CD4-positive, alpha-beta T cell (primary cell): Measurements from ENCODE around the gene MEIG1. TPM values are rescaled to one million over a fixed set of nuclear protein-coding genes. Genes with fewer than 3 reads are reported as not detected.
"Not testable (repeated sequence)": the region's sequence is repeated elsewhere in the genome, so short reads cannot be mapped to it uniquely, and the experiment has no call there.

ENCODE experiments used
- ATAC-seq: fragments of 200-7000 bp; cut with Tn5 transposase; one replicate; pipeline ENCODE4 v1.10.0; 2022; ENCODE audit warnings: mild to moderate bottlenecking; ENCODE audit not compliant: poor library complexity
- CTCF ChIA-PET: fragments of 350-600 bp; sonication (Branson Sonifier 250); formaldehyde crosslinking; loops from one replicate; lab custom pipeline; 2021; ENCODE audit warnings: antibody characterized with exemption, inconsistent platforms; lab: Charles Lee
- POLR2A ChIA-PET: fragments of 350-600 bp; sonication (Branson Sonifier 250); formaldehyde crosslinking; loops from one replicate; lab custom pipeline; 2021; ENCODE audit warnings: antibody characterized with exemption, inconsistent platforms; lab: Charles Lee
- DNase-seq, 14 experiments: peaks; one replicate each; pipeline ENCODE4 v3.0.0-alpha.2; 2013 to 2020; ENCODE audit warnings: mixed read lengths in 2 of 14
- H3K27ac ChIP-seq, 2 donors: one replicate each; pipeline versions ENCODE4 v1.5.1 to v1.7.0; 2013; ENCODE audit warnings: low read length in 2 of 2, low read depth in 1 of 2, mild to moderate bottlenecking in 1 of 2
- H3K27me3 ChIP-seq, 2 experiments: 1 replicate in 1 of 2; 2 replicates in 1 of 2; pipeline versions ENCODE4 v1.6.1 to v1.7.0; 2013; ENCODE audit warnings: low read length in 2 of 2, control low read depth in 1 of 2, mild to moderate bottlenecking in 1 of 2, moderate library complexity in 1 of 2; ENCODE audit not compliant: insufficient read depth in 2 of 2, control insufficient read depth in 1 of 2
- H3K36me3 ChIP-seq: one replicate; pipeline ENCODE4 v1.6.1; 2013; ENCODE audit warnings: low read length, control low read depth; ENCODE audit not compliant: insufficient read depth
- H3K4me1 ChIP-seq: one replicate; pipeline ENCODE4 v1.6.1; 2013; ENCODE audit warnings: low read length, control low read depth; ENCODE audit not compliant: insufficient read depth
- H3K4me3 ChIP-seq: one replicate; pipeline ENCODE4 v1.5.1; 2013; ENCODE audit warnings: mild to moderate bottlenecking, low read length, moderate library complexity
- H3K9me3 ChIP-seq, 2 experiments: 1 replicate in 1 of 2; 2 replicates in 1 of 2; pipeline versions ENCODE4 v1.6.1 to v1.7.0; 2013; ENCODE audit warnings: low read length in 2 of 2, mild to moderate bottlenecking in 2 of 2, control low read depth in 1 of 2, moderate library complexity in 1 of 2; ENCODE audit not compliant: control insufficient read depth in 1 of 2, insufficient read depth in 1 of 2
- H3K27ac Mint-ChIP-seq: one replicate; pipeline ENCODE4 v1.8.0; 2020; ENCODE audit warnings: mixed read lengths
- H3K27me3 Mint-ChIP-seq: one replicate; pipeline ENCODE4 v1.8.0; 2021; ENCODE audit warnings: mixed read lengths
- H3K36me3 Mint-ChIP-seq: one replicate; pipeline ENCODE4 v1.8.0; 2021; ENCODE audit warnings: low read depth, mixed read lengths
- H3K4me1 Mint-ChIP-seq: one replicate; pipeline ENCODE4 v1.8.0; 2021; ENCODE audit warnings: low read depth, mixed read lengths
- H3K4me3 Mint-ChIP-seq: one replicate; pipeline ENCODE4 v1.8.0; 2020; ENCODE audit warnings: mild to moderate bottlenecking, mixed read lengths
- H3K9me3 Mint-ChIP-seq: one replicate; pipeline ENCODE4 v1.8.0; 2020; ENCODE audit warnings: mixed read lengths
- intact Hi-C, 2 experiments: fragments of 100-400 bp; cut with DNase I in 1 of 2; cut with micrococcal nuclease in 1 of 2; formaldehyde crosslinking; loops; one replicate each; pipeline versions ENCODE4 v1.15.1 to v1.9.0; 2023 to 2025; cut with DNase I, micrococcal nuclease
- total RNA-seq, 174 experiments: library from RNA in 2 of 174; stranded (reverse) in 2 of 174; gene quantifications; one replicate each; pipeline ENCODE4 v1.2.3 and lab custom pipeline; 2021 to 2026
- TF ChIP-seq, protein P1 (sequence below): fragments of 200-600 bp; IDR thresholded peaks from one replicate; pipeline ENCODE4 v1.8.0; 2022; ENCODE audit warnings: antibody characterized with exemption, mild to moderate bottlenecking

Gene MEIG1
- total RNA-seq, 2 experiments from 2014 or later: not detected

DNA sequence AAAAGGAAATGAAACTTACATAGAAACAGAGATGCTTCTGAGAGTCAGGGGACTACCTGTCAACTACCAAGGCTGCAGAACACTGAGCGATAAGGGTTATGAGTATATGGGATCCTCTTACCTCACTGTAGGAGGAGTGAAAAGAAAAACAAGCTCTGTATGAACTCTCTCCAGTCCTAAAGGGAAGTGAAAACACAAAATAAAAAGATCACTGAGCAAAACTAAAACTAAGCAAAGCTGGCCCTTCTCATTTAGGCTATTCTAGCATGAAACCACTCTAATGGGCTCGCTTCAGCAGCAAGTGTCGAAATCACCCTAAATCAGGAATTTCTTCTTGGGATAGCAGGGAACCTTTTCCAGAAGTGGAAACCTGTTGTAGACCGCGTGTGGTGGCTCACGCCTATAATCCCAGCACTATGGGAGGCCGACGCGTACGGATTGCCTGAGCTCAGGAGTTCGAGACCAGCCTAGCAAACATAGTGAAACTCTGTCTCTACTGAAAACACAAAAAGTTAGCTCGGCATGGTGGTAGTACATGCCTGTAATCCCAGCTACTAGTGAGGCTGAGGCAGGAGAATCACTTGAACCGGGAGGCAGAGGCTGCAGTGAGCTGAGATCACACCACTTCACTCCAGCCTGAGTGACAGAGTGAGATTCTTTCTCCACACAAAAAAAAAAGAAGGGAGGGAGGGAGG lies 32.3 kb upstream of the MEIG1 start:
- Mint-ChIP-seq H3K4me3 (no peak overlapping the region), H3K27ac (no peak overlapping the region), H3K36me3 (peaks cover 93% of the 10 kb centered on the region), H3K27me3 (no peaks in the 10 kb centered on the region), H3K4me1 (no peaks in the 10 kb centered on the region), H3K9me3 (no peaks in the 10 kb centered on the region)
- Histone ChIP-seq H3K36me3 (peaks cover 75% of the 10 kb centered on the region), H3K9me3 (no peaks in the 10 kb centered on the region), H3K27ac (no peak overlapping the region), H3K27me3 (no peaks in the 10 kb centered on the region), H3K4me3 (no peak overlapping the region), H3K4me1 (no peaks in the 10 kb centered on the region)
- ATAC-seq (no peak), DNase-seq (no peak)
- TF ChIP-seq, protein P1, sequence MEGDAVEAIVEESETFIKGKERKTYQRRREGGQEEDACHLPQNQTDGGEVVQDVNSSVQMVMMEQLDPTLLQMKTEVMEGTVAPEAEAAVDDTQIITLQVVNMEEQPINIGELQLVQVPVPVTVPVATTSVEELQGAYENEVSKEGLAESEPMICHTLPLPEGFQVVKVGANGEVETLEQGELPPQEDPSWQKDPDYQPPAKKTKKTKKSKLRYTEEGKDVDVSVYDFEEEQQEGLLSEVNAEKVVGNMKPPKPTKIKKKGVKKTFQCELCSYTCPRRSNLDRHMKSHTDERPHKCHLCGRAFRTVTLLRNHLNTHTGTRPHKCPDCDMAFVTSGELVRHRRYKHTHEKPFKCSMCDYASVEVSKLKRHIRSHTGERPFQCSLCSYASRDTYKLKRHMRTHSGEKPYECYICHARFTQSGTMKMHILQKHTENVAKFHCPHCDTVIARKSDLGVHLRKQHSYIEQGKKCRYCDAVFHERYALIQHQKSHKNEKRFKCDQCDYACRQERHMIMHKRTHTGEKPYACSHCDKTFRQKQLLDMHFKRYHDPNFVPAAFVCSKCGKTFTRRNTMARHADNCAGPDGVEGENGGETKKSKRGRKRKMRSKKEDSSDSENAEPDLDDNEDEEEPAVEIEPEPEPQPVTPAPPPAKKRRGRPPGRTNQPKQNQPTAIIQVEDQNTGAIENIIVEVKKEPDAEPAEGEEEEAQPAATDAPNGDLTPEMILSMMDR: no peak
- ChIA-PET POLR2A (no interaction called here), CTCF (no interaction called here)
- intact Hi-C loops: no loop called here

DNA sequence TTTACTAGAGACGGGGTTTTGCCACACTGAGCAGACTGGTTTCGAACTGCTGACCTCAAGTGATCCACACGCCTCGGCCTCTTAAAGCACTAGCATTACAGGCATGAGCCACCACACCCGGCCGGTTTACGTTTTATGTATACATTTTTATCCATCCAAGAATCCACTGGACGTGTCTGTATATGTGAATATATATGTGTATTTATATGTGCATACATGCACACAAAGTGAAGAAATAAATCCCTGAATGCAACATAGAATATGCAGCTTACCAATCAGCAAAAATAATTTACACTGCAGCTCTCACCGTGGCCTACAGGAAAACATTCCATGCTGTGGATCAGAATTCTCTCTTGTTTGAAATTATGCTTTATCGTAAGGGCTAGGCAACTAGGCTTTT lies 28.6 kb upstream of the MEIG1 start:
- Mint-ChIP-seq H3K27ac (no peak overlapping the region), H3K4me3 (no peak overlapping the region), H3K9me3 (no peaks in the 10 kb centered on the region), H3K27me3 (no peaks in the 10 kb centered on the region), H3K36me3 (peaks cover 93% of the 10 kb centered on the region), H3K4me1 (no peaks in the 10 kb centered on the region)
- ChIA-PET CTCF (no interaction called here), POLR2A (no interaction called here)
- Histone ChIP-seq H3K27me3 (no peaks in the 10 kb centered on the region), H3K27ac (no peak overlapping the region), H3K9me3 (no peaks in the 10 kb centered on the region), H3K36me3 (peaks cover 87% of the 10 kb centered on the region), H3K4me1 (no peaks in the 10 kb centered on the region), H3K4me3 (no peak overlapping the region)
- DNase-seq (no peak), ATAC-seq (no peak)
- TF ChIP-seq, protein P1: no peak
- intact Hi-C loops: no loop called here

DNA sequence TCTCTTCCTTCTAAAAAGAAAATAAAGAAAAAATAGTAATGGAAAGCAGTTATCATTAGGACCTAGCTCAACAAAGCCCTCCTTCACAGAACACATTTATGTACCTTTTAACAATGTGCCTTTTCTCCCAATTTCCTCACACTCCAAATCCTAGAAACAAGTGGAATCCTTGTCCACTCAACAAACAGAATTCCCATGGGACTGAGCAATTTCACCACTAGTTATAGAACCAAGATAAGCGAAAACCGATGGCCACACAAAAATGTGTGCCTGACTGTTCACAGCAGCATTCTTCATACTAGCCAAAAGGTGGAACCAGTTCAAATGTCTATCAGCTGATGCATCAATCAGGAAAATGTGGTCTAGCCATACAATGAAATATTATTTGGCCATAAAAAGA lies 22.6 kb upstream of the MEIG1 start:
- POLR2A ChIA-PET: no interaction called here
- Mint-ChIP-seq H3K9me3 (no peaks in the 10 kb centered on the region), H3K4me1 (no peaks in the 10 kb centered on the region), H3K4me3 (no peak overlapping the region), H3K27ac (peak overlapping the region; percentile 24), H3K36me3 (peaks cover 69% of the 10 kb centered on the region), H3K27me3 (no peaks in the 10 kb centered on the region)
- TF ChIP-seq, protein P1: no peak
- CTCF ChIA-PET: no interaction called here
- Histone ChIP-seq H3K4me3 (no peak overlapping the region), H3K36me3 (peaks cover 52% of the 10 kb centered on the region), H3K27ac (no peak overlapping the region), H3K9me3 (no peaks in the 10 kb centered on the region), H3K4me1 (no peaks in the 10 kb centered on the region), H3K27me3 (no peaks in the 10 kb centered on the region)
- intact Hi-C loops: no loop called here
- ATAC-seq (no peak), DNase-seq (no peak)

DNA sequence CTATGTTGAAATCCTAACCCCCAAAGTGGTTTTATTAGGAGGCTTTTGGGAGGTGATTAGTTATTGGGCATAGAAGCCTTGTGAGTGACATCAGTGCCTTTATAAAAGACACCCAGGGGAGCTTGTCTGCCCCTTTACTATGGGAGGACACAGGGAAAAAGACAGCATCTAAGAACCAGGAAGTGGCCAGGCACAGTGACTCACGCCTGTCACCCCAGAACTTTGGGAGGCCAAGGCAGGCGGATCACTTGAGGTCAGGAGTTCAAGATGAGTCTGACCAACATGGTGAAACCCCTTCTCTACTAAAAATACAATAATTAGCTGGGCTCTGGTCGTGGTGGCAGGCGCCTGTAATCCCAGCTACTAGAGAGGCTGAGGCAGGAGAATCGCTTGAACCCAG lies 20.2 kb upstream of the MEIG1 start:
- H3K4me3 Mint-ChIP-seq, H3K4me3 ChIP-seq, ATAC-seq, H3K27ac ChIP-seq, intact Hi-C loops, H3K9me3 Mint-ChIP-seq, CTCF ChIA-PET, H3K4me1 Mint-ChIP-seq, H3K27me3 Mint-ChIP-seq, H3K27me3 ChIP-seq, H3K27ac Mint-ChIP-seq, POLR2A ChIA-PET, H3K9me3 ChIP-seq: not testable (repeated sequence)
- Histone ChIP-seq H3K4me1 (peaks cover 11% of the 10 kb centered on the region), H3K36me3 (peaks cover 44% of the 10 kb centered on the region)
- H3K36me3 Mint-ChIP-seq: peaks cover 62% of the 10 kb centered on the region
- peak in 3 of 14 experiments; percentile 9 to 52 (median 34) for DNase-seq

DNA sequence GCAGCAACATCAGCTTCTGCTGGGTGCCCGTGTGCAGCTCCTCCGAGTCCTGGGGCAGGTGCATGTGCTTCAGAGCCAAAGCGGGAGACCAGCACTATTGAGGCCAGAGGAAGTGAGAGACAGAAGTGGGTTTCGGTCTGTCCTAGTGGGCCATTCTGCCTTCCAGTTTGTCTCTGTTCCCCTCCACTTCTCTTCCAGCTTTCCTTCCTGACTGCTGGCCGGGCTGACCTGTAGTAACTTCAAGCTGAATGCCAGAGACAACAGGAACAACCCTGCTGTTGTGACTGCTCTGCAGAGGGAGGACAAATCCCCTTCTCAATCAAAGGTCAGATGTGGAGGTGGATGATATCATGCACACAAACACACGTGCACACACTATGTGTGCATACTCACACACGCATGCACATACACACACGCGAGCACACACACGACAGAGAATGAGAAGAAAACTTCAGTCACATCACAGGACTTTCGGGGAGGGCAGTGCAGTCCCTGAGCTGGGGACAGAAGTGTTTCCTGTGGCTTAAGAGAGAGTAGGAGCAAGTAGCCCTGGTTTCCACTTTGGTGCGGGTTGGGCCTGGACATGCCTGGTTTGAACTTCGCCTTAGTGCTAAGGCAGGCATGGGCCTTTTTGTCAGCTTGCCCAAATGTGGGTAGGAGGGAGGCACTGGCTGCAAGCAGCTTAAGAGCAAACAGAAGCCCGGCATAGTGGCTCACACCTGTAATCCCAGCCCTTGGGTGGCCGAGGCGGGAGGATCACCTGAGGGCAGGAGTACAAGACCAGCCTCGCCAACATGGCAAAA lies 16.8 kb upstream of the MEIG1 start:
- H3K4me3 Mint-ChIP-seq, H3K27me3 ChIP-seq, H3K27me3 Mint-ChIP-seq, H3K4me3 ChIP-seq, H3K9me3 Mint-ChIP-seq, H3K4me1 Mint-ChIP-seq, H3K27ac ChIP-seq, POLR2A ChIA-PET, ATAC-seq, DNase-seq, H3K9me3 ChIP-seq, intact Hi-C loops: not testable (repeated sequence)
- peaks cover 11% of the 10 kb centered on the region for H3K4me1 ChIP-seq
- H3K36me3 Mint-ChIP-seq: peaks cover 62% of the 10 kb centered on the region
- peak overlapping the region; percentile 17 for H3K27ac Mint-ChIP-seq
- H3K36me3 ChIP-seq: peaks cover 44% of the 10 kb centered on the region
- CTCF ChIA-PET: interaction anchor here (0.6 kb wide), 1 partner anchor 18 kb away, joined by 3 read pairs; no protein-coding TSS in a partner anchor
